Immature natural killer cell (primary cell): ENCODE data around the gene GRID1. TPM values are rescaled to one million over a fixed set of nuclear protein-coding genes. Genes with fewer than 3 reads are reported as not detected.

ENCODE experiments used
- DNase-seq, 3 donors: peaks; one replicate each; pipeline ENCODE4 v3.0.0; 2022; ENCODE audit warnings: mixed read lengths in 1 of 3
- H3K27ac Mint-ChIP-seq, 6 donors: one replicate each; pipeline ENCODE4 v1.8.0; 2020; ENCODE audit warnings: mixed read lengths in 6 of 6, mild to moderate bottlenecking in 5 of 6, inconsistent platforms in 4 of 6, moderate library complexity in 3 of 6
- H3K27me3 Mint-ChIP-seq, 3 donors: one replicate each; pipeline ENCODE4 v1.8.0; 2020 to 2021; ENCODE audit warnings: low read depth in 3 of 3, mild to moderate bottlenecking in 3 of 3, mixed read lengths in 3 of 3, moderate library complexity in 3 of 3, inconsistent platforms in 1 of 3
- H3K36me3 Mint-ChIP-seq, 3 donors: one replicate each; pipeline ENCODE4 v1.8.0; 2020; ENCODE audit warnings: mixed read lengths in 3 of 3, inconsistent platforms in 2 of 3, mild to moderate bottlenecking in 2 of 3
- H3K4me1 Mint-ChIP-seq, 2 donors: one replicate each; pipeline ENCODE4 v1.8.0; 2020; ENCODE audit warnings: inconsistent platforms in 2 of 2, mild to moderate bottlenecking in 2 of 2, mixed read lengths in 2 of 2, moderate library complexity in 1 of 2
- H3K4me3 Mint-ChIP-seq, 5 donors: one replicate each; pipeline ENCODE4 v1.8.0; 2020; ENCODE audit warnings: mild to moderate bottlenecking in 5 of 5, mixed read lengths in 5 of 5, inconsistent platforms in 3 of 5, moderate library complexity in 3 of 5
- H3K9me3 Mint-ChIP-seq, 6 donors: one replicate each; pipeline ENCODE4 v1.8.0; 2020; ENCODE audit warnings: mild to moderate bottlenecking in 6 of 6, mixed read lengths in 6 of 6, inconsistent platforms in 4 of 6, moderate library complexity in 3 of 6
- polyA plus RNA-seq, 3 donors: library from polyadenylated mRNA; unstranded; fragments of 300-500 nt; fragmentation: Illumina TruSeq; gene quantifications; one replicate each; pipeline ENCODE4 v1.2.3, GENCODE V29; 2021

The GRID1 gene
- polyA plus RNA-seq, 3 donors from 2014 or later = not detected

DNA sequence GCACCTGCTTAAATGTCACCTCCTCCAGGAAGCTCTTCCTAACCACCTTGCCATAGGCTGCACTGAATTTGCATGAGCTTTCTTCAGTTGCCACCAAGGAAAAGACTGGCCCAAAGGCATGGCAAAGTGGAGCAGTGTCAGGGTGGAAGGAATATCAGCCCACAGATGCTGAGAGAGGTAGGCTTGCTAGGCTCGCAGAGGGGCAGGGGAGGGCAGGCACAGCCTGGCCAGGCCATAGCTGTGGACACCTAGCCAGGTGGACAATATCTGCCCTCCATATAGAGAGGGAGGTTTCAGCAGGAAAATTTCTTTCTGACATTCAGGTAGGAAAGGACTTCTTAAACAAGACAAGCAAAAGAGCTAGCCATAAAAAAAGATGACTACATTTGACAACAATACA is 166.3 kb downstream of the GRID1 start:
- Mint-ChIP-seq H3K27ac (no peak overlapping the region), H3K4me1 (no peaks in the 10 kb centered on the region), H3K9me3 (no peaks in the 10 kb centered on the region), H3K4me3 (no peak overlapping the region), H3K27me3 (peaks cover 0 to 4% (median 3%) of the 10 kb centered on the region in 3 donors), H3K36me3 (no peaks in the 10 kb centered on the region)
- no peak for DNase-seq

DNA sequence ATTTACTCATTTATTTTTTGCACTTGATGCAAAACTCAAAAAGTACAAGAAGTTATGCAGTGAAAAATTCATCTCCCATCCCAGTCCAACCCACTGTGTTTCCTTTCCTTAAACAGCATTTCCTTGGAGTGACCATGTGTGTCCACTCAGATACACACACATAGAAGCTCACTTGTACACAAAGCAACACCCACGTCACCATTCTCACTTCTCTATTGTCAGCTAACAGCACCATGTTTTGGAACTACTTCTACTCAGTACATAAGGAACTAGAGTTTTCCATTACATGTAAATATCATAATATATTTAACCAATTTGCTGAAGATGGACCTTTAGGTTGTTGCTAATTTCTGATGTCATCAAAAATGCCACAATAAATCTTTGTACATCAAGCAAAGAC is 167.6 kb downstream of the GRID1 start:
- Mint-ChIP-seq H3K9me3 (no peaks in the 10 kb centered on the region), H3K4me3 (no peak overlapping the region), H3K27ac (no peak overlapping the region), H3K27me3 (peaks cover 0 to 4% (median 3%) of the 10 kb centered on the region in 3 donors), H3K36me3 (no peaks in the 10 kb centered on the region), H3K4me1 (no peaks in the 10 kb centered on the region)
- DNase-seq = no peak

GRCh38 chr10:86198271-86198670 is 168.3 kb downstream of the GRID1 start:
- Mint-ChIP-seq H3K4me3 (no peak overlapping the region), H3K9me3 (no peaks in the 10 kb centered on the region), H3K27ac (no peak overlapping the region), H3K4me1 (no peaks in the 10 kb centered on the region), H3K27me3 (peaks cover 0 to 4% (median 3%) of the 10 kb centered on the region in 3 donors), H3K36me3 (no peaks in the 10 kb centered on the region)
- no peak for DNase-seq

GRCh38 chr10:86197166-86197790 is 169.3 kb downstream of the GRID1 start:
- Mint-ChIP-seq H3K27ac (no peak overlapping the region), H3K4me1 (no peaks in the 10 kb centered on the region), H3K27me3 (peaks cover 0 to 3% (median 1%) of the 10 kb centered on the region in 3 donors), H3K36me3 (no peaks in the 10 kb centered on the region), H3K9me3 (no peaks in the 10 kb centered on the region), H3K4me3 (no peak overlapping the region)
- DNase-seq = no peak

GRCh38 chr10:86195521-86196157 is 171.0 kb downstream of the GRID1 start:
- H3K9me3 Mint-ChIP-seq = no peaks in the 10 kb centered on the region
- no peak overlapping the region for H3K4me3 Mint-ChIP-seq
- H3K27ac Mint-ChIP-seq = no peak overlapping the region
- no peaks in the 10 kb centered on the region for H3K4me1 Mint-ChIP-seq
- no peaks in the 10 kb centered on the region for H3K36me3 Mint-ChIP-seq
- DNase-seq = no peak
- peaks cover 0 to 1% (median 0%) of the 10 kb centered on the region in 3 donors for H3K27me3 Mint-ChIP-seq

DNA sequence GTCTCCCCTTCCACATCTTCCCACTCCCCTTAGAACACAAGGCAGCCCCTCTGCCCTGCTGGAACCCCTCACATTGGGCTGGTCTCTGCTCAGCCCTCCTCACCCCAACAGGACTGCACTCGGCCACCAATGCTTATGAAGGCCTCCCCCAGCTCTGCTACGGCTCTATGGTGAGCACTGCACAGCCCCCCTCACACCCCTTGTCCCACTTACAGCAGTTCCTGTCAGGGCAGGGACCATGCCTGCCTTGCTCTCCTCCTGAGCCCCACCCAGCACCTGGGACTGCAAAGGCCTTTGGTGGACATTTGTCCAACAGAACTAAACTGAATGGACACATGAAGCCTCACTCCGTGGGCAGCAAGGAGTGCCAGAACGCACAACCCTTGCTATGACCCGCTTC is 171.9 kb downstream of the GRID1 start:
- no peak for DNase-seq
- Mint-ChIP-seq H3K27me3 (peaks cover 0 to 2% (median 0%) of the 10 kb centered on the region in 3 donors), H3K4me1 (no peaks in the 10 kb centered on the region), H3K27ac (no peak overlapping the region), H3K9me3 (no peaks in the 10 kb centered on the region), H3K4me3 (no peak overlapping the region), H3K36me3 (no peaks in the 10 kb centered on the region)

GRCh38 chr10:86193841-86194240 is 172.8 kb downstream of the GRID1 start:
- Mint-ChIP-seq H3K27ac (no peak overlapping the region), H3K9me3 (no peaks in the 10 kb centered on the region), H3K4me3 (no peak overlapping the region), H3K4me1 (no peaks in the 10 kb centered on the region), H3K36me3 (no peaks in the 10 kb centered on the region), H3K27me3 (peaks cover 0 to 2% (median 2%) of the 10 kb centered on the region in 3 donors)
- DNase-seq = no peak

DNA sequence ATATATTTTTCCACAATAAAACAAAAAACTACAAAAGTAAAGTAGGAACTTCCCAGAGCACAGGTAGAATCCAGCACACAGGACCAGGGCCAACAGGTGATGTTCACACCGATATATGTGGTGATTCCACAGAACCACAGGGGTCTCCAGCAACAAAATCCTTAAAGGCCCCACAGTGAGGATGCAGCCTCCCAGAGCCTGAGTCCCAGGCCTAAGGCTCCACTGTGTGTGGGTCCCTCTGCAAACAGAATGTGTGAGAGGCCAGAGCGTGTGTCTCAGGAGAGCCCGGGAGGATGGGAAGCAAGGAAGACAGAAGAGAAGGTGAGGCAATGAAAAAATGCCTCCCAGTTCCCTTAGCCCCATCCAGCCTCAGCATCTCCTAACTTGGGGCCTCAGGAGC is 173.9 kb downstream of the GRID1 start:
- no peaks in the 10 kb centered on the region for H3K9me3 Mint-ChIP-seq
- H3K4me3 Mint-ChIP-seq = no peak overlapping the region
- no peak overlapping the region for H3K27ac Mint-ChIP-seq
- H3K36me3 Mint-ChIP-seq = no peaks in the 10 kb centered on the region
- H3K27me3 Mint-ChIP-seq = peaks cover 0 to 2% (median 2%) of the 10 kb centered on the region in 3 donors
- no peaks in the 10 kb centered on the region for H3K4me1 Mint-ChIP-seq
- no peak for DNase-seq

DNA sequence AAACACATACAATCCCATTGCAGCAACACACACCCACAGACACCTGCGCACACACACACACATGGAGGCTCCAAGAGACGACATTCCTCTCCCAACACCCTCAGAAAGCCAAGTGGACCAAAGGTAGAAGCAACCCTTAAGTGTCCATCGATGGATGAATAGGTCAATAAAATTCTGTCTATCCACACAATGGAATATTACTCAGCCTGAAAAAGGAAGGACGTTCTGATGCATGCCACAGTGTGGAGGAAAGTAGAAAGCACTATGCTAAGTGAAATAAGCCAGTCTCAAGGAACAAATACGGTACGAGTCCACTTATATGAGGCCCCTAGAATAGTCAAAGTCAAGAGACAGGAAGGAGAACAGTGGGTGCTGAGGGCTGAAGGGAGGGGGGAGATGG is 174.4 kb downstream of the GRID1 start:
- Mint-ChIP-seq H3K9me3 (no peaks in the 10 kb centered on the region), H3K36me3 (no peaks in the 10 kb centered on the region), H3K4me1 (no peaks in the 10 kb centered on the region), H3K27me3 (peaks cover 0 to 2% (median 2%) of the 10 kb centered on the region in 3 donors), H3K27ac (no peak overlapping the region), H3K4me3 (no peak overlapping the region)
- no peak for DNase-seq

GRCh38 chr10:86191686-86192085 is 174.9 kb downstream of the GRID1 start:
- H3K27me3 Mint-ChIP-seq = peaks cover 0 to 2% (median 2%) of the 10 kb centered on the region in 3 donors
- no peaks in the 10 kb centered on the region for H3K4me1 Mint-ChIP-seq
- H3K27ac Mint-ChIP-seq = no peak overlapping the region

GRCh38 chr10:86191166-86191565 is 175.4 kb downstream of the GRID1 start:
- no peak for DNase-seq
- no peak overlapping the region for H3K27ac Mint-ChIP-seq
- no peaks in the 10 kb centered on the region for H3K36me3 Mint-ChIP-seq
- no peak overlapping the region for H3K4me3 Mint-ChIP-seq
- peaks cover 1 to 2% (median 2%) of the 10 kb centered on the region in 3 donors for H3K27me3 Mint-ChIP-seq
- no peaks in the 10 kb centered on the region for H3K9me3 Mint-ChIP-seq
- no peaks in the 10 kb centered on the region for H3K4me1 Mint-ChIP-seq

More at GRCh38 chr10:86191686-86192085, 174.9 kb downstream of the GRID1 start:
- Mint-ChIP-seq H3K4me3 (no peak overlapping the region), H3K36me3 (no peaks in the 10 kb centered on the region), H3K9me3 (no peaks in the 10 kb centered on the region)
- no peak for DNase-seq

DNA sequence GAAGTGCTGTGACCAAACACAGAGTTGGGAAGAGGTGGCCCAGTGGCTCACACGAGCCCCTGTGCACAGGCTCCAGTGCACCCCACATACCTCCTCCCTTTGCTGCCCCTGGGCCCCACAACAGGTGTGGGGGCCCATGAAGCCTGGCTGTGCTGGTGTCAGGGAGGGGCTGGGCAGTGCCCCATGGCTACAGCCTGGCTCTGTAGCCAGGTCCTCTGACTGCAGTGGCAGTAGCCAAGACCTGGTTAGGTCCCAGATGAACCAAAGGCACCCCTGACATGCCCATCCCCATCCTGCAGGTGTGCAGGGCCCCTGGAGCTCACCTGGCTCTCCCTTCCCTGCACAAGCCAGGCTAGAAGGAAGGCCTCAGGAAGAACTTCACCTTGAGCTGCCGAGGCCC is 176.3 kb downstream of the GRID1 start:
- Mint-ChIP-seq H3K27me3 (peaks cover 1 to 2% (median 2%) of the 10 kb centered on the region in 3 donors), H3K4me1 (no peaks in the 10 kb centered on the region), H3K9me3 (no peaks in the 10 kb centered on the region), H3K4me3 (no peak overlapping the region), H3K36me3 (no peaks in the 10 kb centered on the region), H3K27ac (no peak overlapping the region)
- no peak for DNase-seq

- H3K27me3 Mint-ChIP-seq = peaks cover 2 to 3% (median 2%) of the 10 kb centered on the region in 3 donors
Observed at GRCh38 chr10:86189891-86190290, 176.7 kb downstream of the GRID1 start.

GRCh38 chr10:86188796-86189558 is 177.6 kb downstream of the GRID1 start:
- Mint-ChIP-seq H3K27me3 (peaks cover 2 to 3% (median 2%) of the 10 kb centered on the region in 3 donors), H3K4me3 (no peak overlapping the region)

More at GRCh38 chr10:86189891-86190290, 176.7 kb downstream of the GRID1 start:
- DNase-seq = no peak
- H3K36me3 Mint-ChIP-seq = no peaks in the 10 kb centered on the region
- no peaks in the 10 kb centered on the region for H3K4me1 Mint-ChIP-seq
- no peak overlapping the region for H3K4me3 Mint-ChIP-seq
- no peaks in the 10 kb centered on the region for H3K9me3 Mint-ChIP-seq
- H3K27ac Mint-ChIP-seq = no peak overlapping the region

More at GRCh38 chr10:86188796-86189558, 177.6 kb downstream of the GRID1 start:
- no peaks in the 10 kb centered on the region for H3K4me1 Mint-ChIP-seq
- H3K9me3 Mint-ChIP-seq = no peaks in the 10 kb centered on the region
- no peak overlapping the region for H3K27ac Mint-ChIP-seq
- H3K36me3 Mint-ChIP-seq = no peaks in the 10 kb centered on the region
- no peak for DNase-seq
